Endothelial cell of umbilical vein (primary cell): ENCODE measurements around the gene C2orf81.

Experiments
- CTCF ChIP-seq, 2 donors: IDR thresholded peaks; 1 replicate in 1 of 2; 2 replicates in 1 of 2; pipeline ENCODE4 v1.5.1; 2011; ENCODE audit warnings: low read length in 2 of 2, mild to moderate bottlenecking in 2 of 2, moderate library complexity in 2 of 2, control low read depth in 1 of 2, inconsistent platforms in 1 of 2, low read depth in 1 of 2; ENCODE audit not compliant: insufficient read depth in 1 of 2; ENCODE audit errors: extremely low read depth in 1 of 2
- EZH2 ChIP-seq: IDR thresholded peaks from 2 replicates; pipeline ENCODE4 v1.6.1; 2012; ENCODE audit warnings: borderline replicate concordance, low read depth, mild to moderate bottlenecking, moderate library complexity, low read length, inconsistent platforms; ENCODE audit not compliant: severe bottlenecking
- POLR2AphosphoS5 ChIP-seq: IDR thresholded peaks from 2 replicates; pipeline ENCODE4 v1.6.1; 2012; ENCODE audit warnings: low read depth, mild to moderate bottlenecking, control low read depth, low read length, moderate library complexity; ENCODE audit not compliant: insufficient read depth

- TF ChIP-seq CTCF (IDR thresholded peaks at IDR 0.05; ENCODE audit: extremely low read depth in 1 of 2, insufficient read depth in 1 of 2, low read depth in 1 of 2, low read length in 2 of 2) (no peak), POLR2AphosphoS5 (no peak), EZH2 (no peak)
Measured at GRCh38 chr2:74447230-74447999, 26.0 kb upstream of the C2orf81 start.
